ENCODE data around the gene ZNF830.
"Not testable (repeated sequence)": the region's sequence is repeated elsewhere in the genome, so short reads cannot be mapped to it uniquely, and the experiment has no call there.

ZNF830 gene, protein sequence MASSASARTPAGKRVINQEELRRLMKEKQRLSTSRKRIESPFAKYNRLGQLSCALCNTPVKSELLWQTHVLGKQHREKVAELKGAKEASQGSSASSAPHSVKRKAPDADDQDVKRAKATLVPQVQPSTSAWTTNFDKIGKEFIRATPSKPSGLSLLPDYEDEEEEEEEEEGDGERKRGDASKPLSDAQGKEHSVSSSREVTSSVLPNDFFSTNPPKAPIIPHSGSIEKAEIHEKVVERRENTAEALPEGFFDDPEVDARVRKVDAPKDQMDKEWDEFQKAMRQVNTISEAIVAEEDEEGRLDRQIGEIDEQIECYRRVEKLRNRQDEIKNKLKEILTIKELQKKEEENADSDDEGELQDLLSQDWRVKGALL

DNA sequence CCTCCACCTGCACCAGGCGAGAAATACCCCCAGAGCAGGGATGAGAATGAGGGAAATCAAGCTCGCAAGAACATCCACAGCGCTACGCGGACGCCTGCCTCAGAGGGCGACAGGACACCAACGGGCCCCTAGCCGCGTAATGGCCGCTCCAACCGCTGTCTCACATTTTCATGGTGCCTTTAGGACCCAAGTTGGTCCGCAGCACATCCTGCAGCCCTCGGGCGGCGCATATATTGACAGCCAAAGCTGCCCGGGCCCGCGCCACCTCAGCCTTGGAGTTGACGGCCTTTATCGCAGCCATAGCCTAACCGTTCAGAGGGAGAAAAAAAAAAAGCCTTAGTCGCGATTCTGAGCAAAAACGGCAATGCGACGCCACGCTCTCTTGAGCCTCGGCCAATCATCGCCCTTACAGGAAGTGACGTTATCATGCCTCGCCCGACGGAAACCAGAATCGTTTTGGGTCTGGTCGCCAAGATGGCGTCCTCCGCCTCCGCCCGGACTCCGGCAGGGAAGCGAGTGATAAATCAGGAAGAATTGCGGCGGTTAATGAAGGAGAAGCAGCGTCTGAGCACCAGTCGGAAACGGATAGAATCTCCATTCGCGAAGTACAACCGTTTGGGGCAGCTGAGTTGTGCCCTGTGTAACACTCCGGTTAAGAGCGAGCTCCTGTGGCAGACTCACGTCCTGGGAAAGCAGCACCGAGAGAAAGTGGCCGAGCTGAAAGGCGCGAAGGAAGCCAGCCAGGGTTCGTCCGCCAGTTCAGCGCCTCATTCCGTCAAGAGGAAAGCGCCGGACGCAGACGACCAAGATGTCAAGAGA, at the start of gene ZNF830, which contains the start of gene CCT6B:
Gene ZNF830 (plus strand): TSS at position 448 of the 819 bp plus-strand sequence. CDS start 27 bp downstream, at position 475.
Gene CCT6B (minus strand): TSS at position 368 of the 819 bp plus-strand sequence. CDS start 67 bp downstream, at position 301.
- DNase-seq: peak; percentile 94

DNA sequence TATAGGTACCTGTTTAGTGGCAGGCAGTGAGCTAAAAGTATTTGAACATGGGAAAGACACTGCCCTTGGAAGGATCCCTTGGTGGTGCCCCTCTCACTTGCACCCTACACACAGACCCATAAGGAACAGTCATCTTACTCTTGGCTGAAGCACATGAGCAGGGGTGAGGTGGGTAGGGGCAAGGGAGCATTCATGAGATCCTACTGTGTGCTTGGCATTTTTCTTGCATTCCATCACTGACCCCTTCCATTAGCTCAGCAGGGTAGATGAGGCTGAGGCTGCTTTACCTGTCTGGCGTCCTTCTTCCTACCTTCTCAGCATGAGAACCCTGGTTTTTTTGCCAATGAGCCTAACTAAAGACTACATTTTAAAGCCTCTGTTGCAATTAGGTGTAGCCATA, 48.3 kb upstream of the ZNF830 start:
- DNase-seq: no peak

DNA sequence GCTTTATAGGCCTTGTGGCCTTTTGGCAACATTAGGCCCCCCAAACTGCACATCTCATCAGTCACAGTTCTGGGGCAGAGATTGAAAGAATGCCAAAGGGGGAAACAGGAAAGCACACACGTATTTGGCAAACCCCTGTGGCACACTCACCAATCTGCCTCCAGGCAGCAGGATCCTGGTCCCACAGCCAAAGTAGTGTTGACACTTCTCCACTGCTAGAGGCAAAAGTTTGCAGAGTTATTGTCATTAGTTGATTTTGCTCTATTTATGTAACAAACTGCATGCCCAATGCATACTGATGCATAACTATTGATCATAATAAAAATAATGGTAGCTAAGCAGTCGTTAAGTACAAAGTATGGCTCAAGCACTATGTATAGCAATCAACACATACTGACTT, 45.2 kb upstream of the ZNF830 start:
- DNase-seq: no peak

DNA sequence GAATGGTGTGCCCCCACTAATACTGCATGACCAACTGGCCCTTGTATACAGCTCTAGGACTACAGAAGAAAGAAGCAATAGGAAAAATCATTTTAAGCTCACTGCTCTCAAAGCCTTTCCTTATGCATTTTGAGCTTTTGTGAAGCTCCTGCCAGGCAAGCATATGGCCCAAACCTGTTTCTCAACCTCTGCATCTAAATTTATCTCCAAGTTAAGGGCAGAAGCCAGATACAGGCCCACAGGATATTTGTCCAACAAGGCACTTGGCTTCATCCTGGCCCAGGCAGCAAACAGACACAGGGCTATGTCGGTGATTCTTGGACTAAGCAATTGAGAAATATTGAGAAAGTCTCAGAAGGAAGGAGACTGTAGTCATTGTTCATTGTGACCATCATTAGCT, 44.0 kb upstream of the ZNF830 start:
- no peak for DNase-seq

DNA sequence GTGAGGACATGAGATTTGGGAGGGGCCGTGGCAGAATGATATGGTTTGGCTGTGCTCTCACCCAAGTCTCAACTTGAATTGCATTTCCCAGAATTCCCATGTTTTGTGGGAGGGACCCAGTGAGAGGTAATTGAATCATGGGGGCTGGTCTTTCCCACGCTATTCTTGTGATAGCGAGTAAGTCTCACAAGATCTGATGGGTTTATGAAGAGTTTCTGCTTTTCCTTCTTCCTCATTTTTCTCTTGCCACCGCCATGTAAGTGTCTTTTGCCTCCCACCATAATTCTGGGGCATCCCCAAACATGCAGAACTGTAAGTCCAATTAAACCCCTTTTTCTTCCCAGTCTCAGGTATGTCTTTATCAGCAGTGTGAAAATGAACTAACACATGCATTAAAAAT, 40.7 kb upstream of the ZNF830 start:
- DNase-seq: no peak

DNA sequence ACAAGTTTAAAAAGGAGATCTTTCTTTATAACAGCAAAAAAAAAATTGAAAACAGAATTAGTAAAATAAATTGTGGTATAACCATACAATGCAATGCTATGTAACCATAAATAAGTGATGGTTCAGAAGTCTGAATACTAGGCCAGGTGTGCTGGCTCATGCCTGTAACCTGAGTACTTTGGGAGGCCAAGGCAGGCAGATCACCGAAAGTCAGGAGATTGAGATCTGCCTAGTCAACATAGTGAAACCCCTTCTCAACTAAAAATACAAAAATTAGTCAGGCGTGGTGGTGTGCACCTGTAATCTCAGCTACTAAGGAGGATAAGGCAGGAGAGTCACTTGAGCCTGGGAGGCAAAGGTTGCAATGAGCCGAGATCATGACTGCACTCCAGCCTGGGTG, 34.7 kb upstream of the ZNF830 start:
- DNase-seq: no peak

DNA sequence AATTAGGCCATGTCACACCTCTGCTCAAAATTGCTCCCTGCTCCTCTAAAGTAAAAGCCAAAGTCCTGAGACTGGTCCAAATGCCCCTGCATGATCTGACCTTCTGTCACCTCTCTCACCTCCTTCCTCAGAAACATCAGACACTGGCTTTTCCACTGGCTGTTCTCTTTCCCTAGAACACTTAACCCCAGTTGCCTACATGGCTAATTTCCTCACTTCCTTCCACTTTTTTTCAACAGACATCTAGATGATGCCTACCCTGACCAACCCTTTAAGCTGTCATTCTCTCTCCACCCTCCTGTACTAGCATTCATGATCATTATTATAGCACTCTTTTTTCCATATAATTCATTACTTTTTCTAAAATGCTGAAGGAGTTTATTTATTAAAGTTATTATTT, 31.1 kb upstream of the ZNF830 start:
- DNase-seq: no peak

DNA sequence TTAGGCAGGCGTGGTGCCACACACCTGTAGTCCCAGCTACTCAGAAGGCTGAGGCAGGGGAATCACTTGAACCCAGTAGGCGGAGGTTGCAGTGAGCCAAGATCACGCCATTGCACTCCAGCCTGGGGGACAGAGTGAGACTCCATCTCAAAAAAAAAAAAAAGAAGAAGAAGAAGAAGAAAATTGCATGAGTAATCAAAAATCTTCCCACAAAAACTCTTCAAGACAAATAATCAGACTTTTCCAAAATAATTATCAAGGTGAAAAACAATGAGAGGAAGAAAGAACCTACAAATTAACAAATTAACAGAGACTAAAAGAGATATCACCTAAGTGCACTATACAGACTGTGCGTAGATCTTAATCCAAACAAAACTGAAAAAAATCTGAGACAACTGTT, 10.6 kb upstream of the ZNF830 start:
- not testable (repeated sequence) for DNase-seq

DNA sequence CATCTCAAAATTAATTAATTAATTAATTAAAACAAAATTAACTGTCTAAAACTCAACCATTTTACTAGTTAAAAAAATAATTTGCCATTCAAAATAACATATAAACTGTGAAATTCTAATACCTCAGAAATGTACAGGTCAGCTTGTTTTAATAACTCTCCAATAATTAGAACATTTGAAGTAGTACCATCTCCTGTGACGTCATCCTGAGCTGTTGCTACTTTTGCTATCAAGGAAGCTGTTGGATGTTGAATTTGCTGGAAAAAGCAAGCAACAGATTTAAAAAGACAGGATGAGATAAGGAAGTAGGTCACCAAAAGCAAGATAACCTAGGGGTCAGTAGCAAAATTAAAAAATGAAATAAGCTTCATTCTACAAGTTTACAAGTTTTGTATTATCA, 2.9 kb upstream of the ZNF830 start:
- DNase-seq: no peak

DNA sequence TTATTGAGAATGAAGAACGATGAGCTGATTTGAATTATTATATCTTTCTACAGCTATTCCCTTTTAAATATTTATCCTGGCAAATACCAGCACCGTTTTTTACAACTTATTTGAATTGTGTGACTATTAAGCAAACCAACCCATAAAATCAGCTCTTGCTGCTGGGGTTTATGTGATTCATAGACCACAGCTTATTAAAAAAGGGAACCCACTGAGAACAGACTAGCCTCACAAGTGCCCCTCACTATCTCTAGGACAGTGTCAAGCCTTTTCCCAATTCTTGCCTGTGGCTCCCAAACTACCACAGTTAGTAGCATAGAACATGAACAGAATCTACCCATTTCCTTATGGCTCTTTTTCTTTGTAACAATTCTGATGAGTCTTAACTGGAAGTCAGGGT, 12.8 kb downstream of the ZNF830 start:
- no peak for DNase-seq

- DNase-seq: no peak
Observed at GRCh38 chr17:34974794-34975785, 13.8 kb downstream of the ZNF830 start.

- DNase-seq: no peak
Observed at GRCh38 chr17:34979153-34979552, 17.8 kb downstream of the ZNF830 start.

GRCh38 chr17:34979650-34980352, 18.5 kb downstream of the ZNF830 start:
- DNase-seq: peak; percentile 22

DNA sequence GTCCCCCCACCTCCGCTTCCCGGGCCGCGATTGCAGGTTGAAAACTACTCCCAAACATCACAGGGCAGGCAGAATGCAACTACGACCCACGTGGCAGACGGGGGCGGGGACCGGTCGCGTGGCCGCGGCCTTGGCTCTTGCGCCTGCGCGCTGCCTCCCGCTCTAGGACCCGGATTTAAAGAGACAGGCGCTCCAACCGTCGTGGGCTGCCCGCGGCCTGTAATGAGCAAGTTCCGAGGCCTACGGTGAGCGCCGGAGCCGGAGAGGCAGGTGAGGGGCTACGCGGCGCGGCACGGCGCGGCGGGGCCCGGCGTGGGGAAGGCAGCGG, 19.0 kb downstream of the ZNF830 start, which contains the start of gene LIG3:
Gene LIG3 (plus strand): TSS at position 160 of the 328 bp plus-strand sequence. CDS start 2,494 bp downstream, outside the sequence.
- peak; percentile 94 for DNase-seq

DNA sequence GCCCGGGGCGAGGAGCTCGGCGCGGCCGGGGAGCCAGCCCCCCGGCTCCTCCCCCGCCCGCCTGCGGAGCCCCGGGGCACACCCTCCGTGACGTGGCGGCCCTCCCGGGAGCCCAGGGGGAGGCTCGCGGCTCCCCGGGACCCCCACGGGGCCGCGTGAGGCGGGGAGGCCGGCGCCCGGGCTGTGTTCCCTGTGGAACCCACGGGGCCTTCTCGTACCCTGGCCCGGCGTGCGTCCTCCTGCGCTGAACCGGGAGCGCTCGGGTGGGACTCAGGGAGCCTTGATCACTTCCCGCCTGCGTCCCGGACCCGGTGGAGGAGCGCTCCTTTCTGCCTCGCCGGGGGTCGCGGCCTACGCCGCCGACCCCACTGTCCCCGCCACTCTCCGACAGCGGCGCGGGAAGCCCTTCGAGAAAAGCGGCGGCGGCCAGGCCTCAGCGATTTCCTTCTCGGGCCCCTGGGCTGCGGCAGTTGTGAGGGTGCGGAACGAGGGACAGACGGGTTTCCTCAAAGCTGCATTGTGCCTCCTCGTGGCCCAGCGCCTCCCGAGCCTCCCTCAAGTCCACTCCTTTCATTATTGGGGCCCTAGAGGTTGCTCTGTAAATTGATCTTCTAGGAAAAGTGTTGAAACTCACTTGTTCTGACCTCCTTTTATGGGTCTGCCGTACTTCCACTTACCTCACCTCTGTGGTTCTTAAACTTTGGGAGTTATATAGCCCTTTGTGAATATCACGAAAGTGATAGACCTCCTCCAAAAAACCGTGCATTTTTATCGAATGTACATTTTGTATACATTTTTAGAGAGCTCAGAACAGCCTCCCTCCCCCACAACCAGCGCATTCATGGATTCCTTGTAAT, 19.6 kb downstream of the ZNF830 start:
- peak; percentile 85 for DNase-seq

GRCh38 chr17:34981538-34982241, 20.4 kb downstream of the ZNF830 start:
- peak; percentile 58 for DNase-seq

DNA sequence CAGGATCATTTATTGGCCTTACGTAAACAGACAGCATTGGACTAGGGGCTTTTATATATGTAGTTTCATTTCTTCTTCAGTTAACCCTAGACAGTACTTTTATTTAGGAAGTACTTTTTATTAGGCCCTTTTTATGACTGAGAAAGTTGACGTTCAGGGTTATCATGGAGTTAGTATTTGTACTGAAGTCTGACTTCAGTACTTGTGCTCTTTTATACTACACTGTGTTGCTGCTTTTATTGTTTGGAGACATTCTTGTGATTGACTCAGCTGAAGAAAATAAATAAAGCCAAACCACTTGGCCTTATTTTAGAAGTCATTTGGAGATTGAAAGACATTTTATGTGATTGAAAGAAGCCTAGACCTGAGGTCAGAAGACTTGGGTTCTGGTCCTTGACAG, 25.9 kb downstream of the ZNF830 start:
- DNase-seq: no peak

DNA sequence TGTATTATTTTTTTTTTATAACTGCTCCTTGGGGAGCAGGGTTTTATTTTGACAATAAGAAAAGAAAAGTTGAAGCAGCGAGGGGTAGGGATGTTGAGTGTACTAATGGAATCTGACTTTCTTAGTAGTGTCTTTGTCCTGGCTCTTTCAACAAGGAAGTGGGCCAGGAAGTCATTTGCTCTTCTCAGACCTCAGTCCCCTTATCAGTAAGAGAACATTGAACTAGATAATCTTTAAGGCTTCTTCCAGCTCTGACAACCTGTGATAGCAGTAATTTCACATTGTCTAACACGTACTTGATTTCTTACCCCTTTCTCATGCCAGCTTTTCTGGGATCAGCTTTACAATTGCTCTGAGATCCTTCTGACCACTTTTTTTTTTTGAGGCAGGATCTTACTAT, 27.3 kb downstream of the ZNF830 start:
- DNase-seq: no peak

GRCh38 chr17:34989473-34989872, 28.1 kb downstream of the ZNF830 start:
- DNase-seq: no peak

GRCh38 chr17:34990921-34991365, 29.6 kb downstream of the ZNF830 start:
- no peak for DNase-seq

Measured in fibroblast of skin of right quadriceps (primary cell).